Skeletal muscle tissue (tissue), 4 donors: Measurements from ENCODE around the gene HCN4. TPM values are rescaled to one million over a fixed set of nuclear protein-coding genes. Genes with fewer than 3 reads are reported as not detected.

Source experiments
- H3K27ac ChIP-seq: one replicate; pipeline ENCODE4 v1.7.0; 2013; ENCODE audit warnings: mild to moderate bottlenecking, low read depth, low read length, inconsistent platforms
- H3K27me3 ChIP-seq, 3 donors: one replicate each; pipeline ENCODE4 v1.7.0; 2013; ENCODE audit warnings: low read length in 3 of 3; ENCODE audit not compliant: control insufficient read depth in 3 of 3, insufficient read depth in 3 of 3
- H3K36me3 ChIP-seq, 3 donors: one replicate each; pipeline ENCODE4 v1.7.0; 2013; ENCODE audit warnings: low read length in 3 of 3; ENCODE audit not compliant: control insufficient read depth in 3 of 3, insufficient read depth in 3 of 3
- H3K4me1 ChIP-seq, 3 donors: one replicate each; pipeline ENCODE4 v1.7.0; 2013; ENCODE audit warnings: low read length in 3 of 3, mild to moderate bottlenecking in 3 of 3; ENCODE audit not compliant: control insufficient read depth in 3 of 3, insufficient read depth in 3 of 3
- H3K4me3 ChIP-seq, 3 donors: one replicate each; pipeline ENCODE4 v1.7.0; 2013; ENCODE audit warnings: low read length in 3 of 3
- H3K9ac ChIP-seq, 3 donors: one replicate each; pipeline ENCODE4 v1.7.0; 2013; ENCODE audit warnings: low read length in 3 of 3, mild to moderate bottlenecking in 3 of 3, moderate library complexity in 2 of 3, low read depth in 1 of 3
- H3K9me3 ChIP-seq, 3 donors: one replicate each; pipeline ENCODE4 v1.7.0; 2013; ENCODE audit warnings: low read length in 3 of 3; ENCODE audit not compliant: control insufficient read depth in 3 of 3
- total RNA-seq: library from RNA; depleted of rRNA; stranded (reverse); fragments of >200 nt; gene quantifications from one replicate; pipeline ENCODE4 v1.2.3, GENCODE V29; 2014
- donor health status: Osteomylitis.

Gene HCN4
- total RNA-seq, 1 donor from 2014 or later: under 0.01 TPM

GRCh38 chr15:73338058-73338457, 30.7 kb downstream of the HCN4 start:
- H3K9me3 ChIP-seq: no peaks in the 10 kb centered on the region
- H3K4me3 ChIP-seq: no peak overlapping the region
- H3K4me1 ChIP-seq: no peaks in the 10 kb centered on the region
- no peak overlapping the region for H3K27ac ChIP-seq
- no peak overlapping the region for H3K9ac ChIP-seq
- peaks cover 0 to 16% (median 16%) of the 10 kb centered on the region in 3 donors for H3K27me3 ChIP-seq
- H3K36me3 ChIP-seq: no peaks in the 10 kb centered on the region

- H3K27me3 ChIP-seq: peaks cover 0 to 16% (median 15%) of the 10 kb centered on the region in 3 donors
Measured at GRCh38 chr15:73337187-73337586, 31.6 kb downstream of the HCN4 start.

GRCh38 chr15:73336756-73337155, 32.0 kb downstream of the HCN4 start:
- H3K27me3 ChIP-seq: peaks cover 0 to 16% (median 13%) of the 10 kb centered on the region in 3 donors
- H3K36me3 ChIP-seq: no peaks in the 10 kb centered on the region
- H3K9ac ChIP-seq: no peak overlapping the region
- no peaks in the 10 kb centered on the region for H3K4me1 ChIP-seq
- H3K9me3 ChIP-seq: no peaks in the 10 kb centered on the region
- H3K27ac ChIP-seq: no peak overlapping the region
- no peak overlapping the region for H3K4me3 ChIP-seq

More at GRCh38 chr15:73337187-73337586, 31.6 kb downstream of the HCN4 start:
- Histone ChIP-seq H3K9ac (no peak overlapping the region), H3K27ac (no peak overlapping the region), H3K4me3 (no peak overlapping the region), H3K9me3 (no peaks in the 10 kb centered on the region), H3K36me3 (no peaks in the 10 kb centered on the region), H3K4me1 (no peaks in the 10 kb centered on the region)

GRCh38 chr15:73335471-73335870, 33.3 kb downstream of the HCN4 start:
- Histone ChIP-seq H3K4me3 (no peak overlapping the region), H3K27ac (no peak overlapping the region), H3K9ac (no peak overlapping the region), H3K36me3 (no peaks in the 10 kb centered on the region), H3K9me3 (no peaks in the 10 kb centered on the region), H3K27me3 (peaks cover 0 to 16% (median 9%) of the 10 kb centered on the region in 3 donors), H3K4me1 (no peaks in the 10 kb centered on the region)

- Histone ChIP-seq H3K9me3 (no peaks in the 10 kb centered on the region), H3K4me1 (no peaks in the 10 kb centered on the region)
Measured at GRCh38 chr15:73335026-73335425, 33.7 kb downstream of the HCN4 start.

GRCh38 chr15:73334086-73334485, 34.7 kb downstream of the HCN4 start:
- Histone ChIP-seq H3K36me3 (no peaks in the 10 kb centered on the region), H3K9me3 (no peaks in the 10 kb centered on the region), H3K4me3 (no peak overlapping the region), H3K4me1 (no peaks in the 10 kb centered on the region), H3K27me3 (peaks cover 0 to 11% (median 5%) of the 10 kb centered on the region in 3 donors), H3K27ac (no peak overlapping the region), H3K9ac (no peak overlapping the region)

More at GRCh38 chr15:73335026-73335425, 33.7 kb downstream of the HCN4 start:
- Histone ChIP-seq H3K27me3 (peaks cover 0 to 12% (median 5%) of the 10 kb centered on the region in 3 donors), H3K4me3 (no peak overlapping the region), H3K27ac (no peak overlapping the region), H3K36me3 (no peaks in the 10 kb centered on the region), H3K9ac (no peak overlapping the region)

GRCh38 chr15:73333001-73333400, 35.8 kb downstream of the HCN4 start:
- Histone ChIP-seq H3K9me3 (no peaks in the 10 kb centered on the region), H3K36me3 (no peaks in the 10 kb centered on the region), H3K4me3 (no peak overlapping the region), H3K27ac (no peak overlapping the region), H3K27me3 (peaks cover 0 to 5% (median 3%) of the 10 kb centered on the region in 3 donors), H3K9ac (no peak overlapping the region), H3K4me1 (no peaks in the 10 kb centered on the region)

- Histone ChIP-seq H3K4me3 (no peak overlapping the region), H3K4me1 (no peaks in the 10 kb centered on the region), H3K27ac (no peak overlapping the region), H3K9ac (no peak overlapping the region), H3K9me3 (no peaks in the 10 kb centered on the region), H3K36me3 (no peaks in the 10 kb centered on the region), H3K27me3 (peaks cover 0 to 5% (median 3%) of the 10 kb centered on the region in 3 donors)
Measured at GRCh38 chr15:73331991-73332925, 36.5 kb downstream of the HCN4 start.

GRCh38 chr15:73331501-73331900, 37.3 kb downstream of the HCN4 start:
- no peak overlapping the region for H3K9ac ChIP-seq
- H3K27me3 ChIP-seq: peaks cover 0 to 5% (median 3%) of the 10 kb centered on the region in 3 donors
- no peak overlapping the region for H3K27ac ChIP-seq
- no peaks in the 10 kb centered on the region for H3K36me3 ChIP-seq
- no peak overlapping the region for H3K4me3 ChIP-seq
- no peaks in the 10 kb centered on the region for H3K9me3 ChIP-seq
- H3K4me1 ChIP-seq: no peaks in the 10 kb centered on the region
